HUDEP-2 (cell line): ENCODE data around the gene SLC29A1.

Source experiments
- DNase-seq, 76 experiments: peaks; one replicate each; lab custom pipeline; 2025; ENCODE audit not compliant: unreplicated experiment in 76 of 76; lab: John Stamatoyannopoulos, UW

Gene SLC29A1

GRCh38 chr6:44234101-44235025, 11.0 kb downstream of the SLC29A1 start:
- peak in 47 of 76 experiments; percentile 17 to 73 (median 42) for DNase-seq

- DNase-seq, result no peak
Measured at GRCh38 chr6:44235269-44235668, 11.9 kb downstream of the SLC29A1 start.

- no peak for DNase-seq
Measured at GRCh38 chr6:44235891-44236516, 12.6 kb downstream of the SLC29A1 start.

GRCh38 chr6:44237021-44237812, 13.8 kb downstream of the SLC29A1 start:
- DNase-seq, result peak in 75 of 76 experiments; percentile 29 to 95 (median 88)

GRCh38 chr6:44237813-44238433, 14.5 kb downstream of the SLC29A1 start:
- DNase-seq, result peak in 67 of 76 experiments; percentile 21 to 97 (median 71)

- no peak for DNase-seq
Measured at GRCh38 chr6:44238687-44239350, 15.4 kb downstream of the SLC29A1 start.

GRCh38 chr6:44243345-44243744, 19.9 kb downstream of the SLC29A1 start:
- no peak for DNase-seq

GRCh38 chr6:44245391-44245911, 22.1 kb downstream of the SLC29A1 start:
- no peak for DNase-seq

- peak in 74 of 76 experiments; percentile 38 to 97 (median 81) for DNase-seq
Measured at GRCh38 chr6:44245912-44246662, 22.7 kb downstream of the SLC29A1 start.

- DNase-seq, result peak in 75 of 76 experiments; percentile 91 to 99 (median 97)
Measured at GRCh38 chr6:44246663-44247337, 23.4 kb downstream of the SLC29A1 start, which contains the start of gene HSP90AB1. TSS of gene HSP90AB1 (plus strand) at chr6:44247101. CDS start at chr6:44248630, 1,529 bp downstream.

GRCh38 chr6:44247338-44248302, 24.2 kb downstream of the SLC29A1 start:
- DNase-seq, result peak in 73 of 76 experiments; percentile 34 to 90 (median 78)

- no peak for DNase-seq
Measured at GRCh38 chr6:44248579-44248978, 25.2 kb downstream of the SLC29A1 start.

- DNase-seq, result no peak
Measured at GRCh38 chr6:44249082-44249748, 25.8 kb downstream of the SLC29A1 start.

GRCh38 chr6:44250067-44250717, 26.8 kb downstream of the SLC29A1 start:
- no peak for DNase-seq

- DNase-seq, result no peak
Measured at GRCh38 chr6:44250718-44251123, 27.3 kb downstream of the SLC29A1 start.
